CD4-positive, alpha-beta T cell treated with Interferon gamma for 1 hour (primary cell): ENCODE results near the gene IL1A.

Experiments used
- DNase-seq: peaks from one replicate; pipeline ENCODE4 v3.0.0-alpha.2; 2020

IL1A gene

GRCh38 chr2:112791019-112791418 is 6.7 kb upstream of the IL1A start:
- no peak for DNase-seq

GRCh38 chr2:112790305-112790704 is 6.0 kb upstream of the IL1A start:
- no peak for DNase-seq

DNA sequence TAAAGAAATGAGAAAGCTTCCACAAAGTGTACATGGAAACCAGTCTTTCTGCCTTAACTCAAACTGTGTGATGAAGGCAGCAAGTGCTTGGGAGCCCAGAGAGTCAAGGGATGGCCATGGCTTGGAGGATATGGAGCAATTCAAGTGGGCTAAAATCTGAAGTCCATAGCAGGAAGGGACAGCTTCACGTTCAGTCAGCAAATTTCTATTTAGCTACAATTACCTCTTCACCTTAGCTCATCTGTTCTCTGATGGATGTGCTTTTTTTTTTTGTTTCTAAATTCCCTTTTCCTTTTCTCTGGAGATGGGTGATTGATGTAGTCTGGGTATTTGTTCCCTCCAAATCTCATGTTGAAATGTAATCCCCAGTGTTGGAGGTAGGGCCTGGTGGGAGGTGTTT is 4.9 kb upstream of the IL1A start:
- DNase-seq = no peak

DNA sequence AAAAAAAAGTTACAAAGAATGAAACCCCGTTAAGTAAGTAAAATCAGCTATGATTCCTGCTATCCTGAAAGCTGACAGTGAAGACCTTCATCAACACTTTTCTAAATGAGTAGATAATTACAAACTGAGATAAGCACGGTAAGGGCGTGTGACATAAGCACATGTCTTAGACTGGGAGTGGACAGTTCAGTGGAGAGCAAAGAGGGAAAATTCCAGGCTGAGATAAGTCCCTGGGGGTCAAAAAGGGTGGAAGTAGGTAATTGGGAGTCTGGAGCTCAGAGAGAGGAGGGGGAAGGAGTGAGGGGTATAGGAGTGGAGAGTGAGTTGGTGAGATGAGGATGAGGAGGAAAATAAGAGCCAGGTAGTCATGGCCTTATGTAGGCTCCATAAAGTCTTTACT is 4.4 kb upstream of the IL1A start:
- DNase-seq = no peak

DNA sequence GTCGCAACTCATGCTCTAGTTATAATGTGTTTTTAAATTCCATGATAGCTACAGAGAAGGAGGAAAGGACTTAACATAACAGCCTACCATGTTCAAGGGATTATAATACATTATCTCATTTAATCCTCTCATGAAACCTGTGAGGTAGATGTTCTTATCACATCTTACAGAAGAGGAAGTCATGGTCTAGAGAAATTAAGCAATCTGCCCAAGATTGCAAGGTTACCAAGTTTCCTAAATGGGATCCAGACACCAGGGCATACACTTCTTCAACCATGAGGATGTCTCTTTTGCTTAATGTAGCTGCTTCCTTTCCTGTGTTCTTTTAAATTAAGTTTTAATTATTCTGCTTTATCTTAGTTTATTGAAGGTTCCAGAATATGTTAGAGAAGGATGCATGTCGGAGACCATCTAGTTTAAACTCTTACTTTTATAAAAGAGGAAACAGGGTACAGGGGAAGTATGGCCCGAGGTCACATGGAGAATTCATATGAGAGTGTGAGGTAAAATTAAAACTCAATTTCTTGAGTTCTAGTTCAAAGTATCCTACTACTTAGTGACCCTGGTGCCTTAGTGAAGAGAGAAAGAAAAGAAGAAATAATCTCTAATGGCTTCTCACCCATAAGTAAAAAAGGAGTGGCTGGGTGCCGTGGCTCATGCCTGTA is 3.6 kb upstream of the IL1A start:
- DNase-seq = no peak

DNA sequence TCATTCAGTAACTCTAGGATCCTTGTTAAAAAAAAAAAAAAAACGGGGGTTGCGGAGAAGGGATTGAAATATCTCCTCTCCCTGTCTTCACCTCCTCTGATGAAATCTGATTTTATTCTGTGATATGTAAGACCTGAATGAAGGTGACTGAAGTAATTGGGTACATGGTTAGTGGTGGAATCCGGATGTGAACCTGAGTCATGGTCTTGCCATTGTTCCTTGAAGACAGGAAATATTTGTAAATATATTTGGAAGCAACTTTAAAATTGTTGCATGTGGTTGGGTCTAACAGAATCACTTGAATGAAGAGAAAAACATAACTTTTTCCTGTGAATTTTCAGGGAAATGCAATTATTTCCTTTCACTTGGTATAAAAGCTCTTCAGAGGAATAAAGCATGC is 3.0 kb upstream of the IL1A start:
- DNase-seq = no peak

DNA sequence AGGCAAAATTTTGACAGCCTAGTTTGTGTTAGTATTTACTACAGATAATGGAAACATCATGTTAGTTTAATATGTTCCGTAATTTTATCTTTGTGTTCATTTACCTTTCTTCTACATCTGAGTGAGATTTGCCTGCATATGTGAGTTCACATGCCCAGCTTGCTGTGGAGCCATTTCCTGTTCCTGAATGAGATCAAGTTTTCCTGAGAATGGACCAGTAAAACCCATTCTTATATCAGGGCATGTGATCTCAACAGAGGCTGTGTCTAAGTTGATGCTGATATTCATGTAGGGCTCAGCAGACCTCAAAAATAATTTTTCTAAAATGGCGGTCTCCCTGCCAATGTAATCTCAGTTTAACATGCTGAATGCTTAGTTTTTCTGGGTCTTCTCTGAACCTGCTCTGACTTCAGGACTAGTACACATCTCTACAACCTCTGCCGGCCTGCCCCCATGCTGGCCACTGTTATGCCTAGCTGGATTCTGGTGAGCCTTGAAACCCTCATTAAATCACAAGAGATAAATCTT is 1.0 kb downstream of the IL1A start:
- DNase-seq = no peak

- DNase-seq = no peak
These were observed 2.0 kb downstream of the IL1A start for GRCh38 chr2:112782234-112782799.

GRCh38 chr2:112779598-112779997 is 4.7 kb downstream of the IL1A start:
- DNase-seq = no peak

DNA sequence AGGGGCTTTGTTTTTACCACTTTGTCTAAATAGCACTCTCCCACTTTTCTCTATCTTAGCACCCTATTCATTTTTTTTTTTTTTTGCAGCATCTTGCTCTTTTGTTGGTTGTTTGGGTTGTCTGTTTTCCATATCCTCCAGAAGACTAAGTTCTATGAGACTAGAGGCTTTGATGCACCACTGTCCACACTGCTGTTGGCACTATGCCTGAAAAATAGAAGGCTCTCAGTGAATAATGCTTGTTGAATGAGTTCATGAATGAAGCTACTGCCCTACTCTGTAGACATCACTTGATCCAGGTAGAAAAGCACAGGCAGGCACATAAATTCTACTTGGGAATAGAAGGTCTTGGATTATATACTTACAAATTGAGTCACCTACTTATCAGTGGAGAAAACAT is 7.3 kb downstream of the IL1A start:
- DNase-seq = no peak

GRCh38 chr2:112776113-112776512 is 8.2 kb downstream of the IL1A start:
- no peak for DNase-seq

- DNase-seq = no peak
These were observed 9.6 kb downstream of the IL1A start for GRCh38 chr2:112774536-112775285.

- no peak for DNase-seq
These were observed 10.7 kb downstream of the IL1A start for GRCh38 chr2:112773556-112773955.

GRCh38 chr2:112772911-112773475 is 11.3 kb downstream of the IL1A start:
- no peak for DNase-seq

- no peak for DNase-seq
These were observed 12.0 kb downstream of the IL1A start for GRCh38 chr2:112772322-112772721.

- no peak for DNase-seq
These were observed 15.9 kb downstream of the IL1A start for GRCh38 chr2:112768432-112768831.

- no peak for DNase-seq
These were observed 16.5 kb downstream of the IL1A start for GRCh38 chr2:112767693-112768330.

DNA sequence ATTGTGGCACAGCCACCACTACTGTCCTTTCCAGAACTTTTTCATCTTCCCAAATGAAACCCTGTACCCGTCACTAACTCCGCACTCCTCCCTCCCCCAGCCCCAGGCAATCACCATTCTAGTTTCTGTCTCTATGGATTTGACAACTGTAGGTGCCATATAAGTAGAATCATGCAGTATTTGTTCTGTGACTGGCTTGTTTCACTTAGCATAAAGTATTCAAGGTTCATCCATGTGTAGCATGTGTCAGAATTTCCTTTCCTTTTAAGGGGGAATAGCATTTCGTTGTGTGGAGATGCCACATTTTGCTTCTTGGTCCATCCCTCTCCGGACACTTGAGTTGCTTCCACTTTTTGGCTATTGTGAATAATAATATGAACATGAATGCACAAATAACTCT is 19.0 kb downstream of the IL1A start:
- DNase-seq = no peak

DNA sequence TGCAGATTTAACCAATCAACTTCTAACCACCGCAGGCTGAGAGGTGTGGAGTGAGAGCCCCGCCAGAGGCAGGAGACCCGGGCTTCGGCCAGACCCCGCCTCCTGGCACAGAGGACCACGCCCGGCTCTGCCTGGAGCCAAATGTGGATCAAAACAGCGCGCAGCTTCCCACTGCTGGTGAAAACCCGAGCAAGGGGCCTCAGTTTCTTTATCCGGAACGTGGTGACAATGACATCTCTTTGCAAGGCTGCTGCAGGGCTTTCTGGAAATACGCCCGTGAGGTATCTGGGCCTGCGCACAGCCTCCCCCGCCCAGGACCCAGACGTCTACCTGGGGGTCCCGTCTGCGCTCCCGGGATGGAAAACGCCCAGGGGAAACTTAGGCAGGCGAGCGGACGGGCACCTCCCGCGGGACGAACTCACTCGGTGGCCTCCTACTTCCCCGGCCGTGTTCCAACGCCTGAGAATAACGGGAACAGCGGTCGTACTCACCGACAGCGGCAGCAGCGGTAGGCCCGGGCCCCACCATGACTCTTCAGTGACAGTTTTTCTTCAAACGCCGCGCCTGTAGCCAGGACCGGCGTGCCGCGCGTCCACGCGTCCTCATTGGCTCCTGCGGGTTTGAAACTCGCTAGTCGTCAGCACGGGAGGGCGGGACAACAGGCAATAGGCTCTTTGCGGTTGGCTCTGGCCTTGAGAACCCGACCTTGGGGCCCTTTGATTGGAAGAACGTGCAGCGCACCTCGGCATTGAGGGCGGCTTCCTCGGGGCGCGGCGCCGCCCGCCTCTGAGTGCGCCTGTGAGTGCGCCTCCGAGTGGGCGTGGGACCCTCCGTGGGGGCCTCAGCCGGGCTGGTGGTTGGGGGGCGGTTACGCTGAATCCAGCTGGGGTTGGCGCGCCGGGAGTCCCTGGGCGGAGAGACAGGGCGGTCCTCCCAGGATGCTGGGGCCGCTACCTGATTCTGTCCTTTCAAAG is 19.9 kb downstream of the IL1A start, which contains the start of gene CKAP2L:
CKAP2L (minus strand) TSS at position 539 of the 974 bp plus-strand sequence; CDS start at position 528, 11 bp downstream.
- peak; percentile 95 for DNase-seq

- no peak for DNase-seq
These were observed 22.0 kb downstream of the IL1A start for GRCh38 chr2:112762276-112762675.

GRCh38 chr2:112760149-112760548 is 24.1 kb downstream of the IL1A start:
- DNase-seq = no peak

DNA sequence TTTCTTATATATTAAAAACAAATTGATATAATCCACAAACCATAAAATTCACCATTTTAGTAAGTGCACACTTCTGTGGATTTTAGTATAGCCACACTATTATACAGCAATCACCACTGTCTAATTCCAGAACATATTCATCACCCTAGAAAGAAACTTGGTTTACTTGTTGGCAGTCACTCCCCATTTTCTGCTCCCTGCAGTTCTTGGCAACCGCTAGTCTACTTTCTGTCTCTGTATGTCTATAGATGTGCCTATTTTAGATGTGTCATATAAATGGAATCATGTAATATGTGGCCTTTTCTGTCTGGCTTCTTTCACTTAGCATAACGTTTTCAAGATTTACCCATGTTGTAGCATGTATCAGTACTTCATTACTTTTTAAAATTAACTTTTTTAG is 25.6 kb downstream of the IL1A start:
- DNase-seq = no peak
